Fibroblast of the aortic adventitia (primary cell): ENCODE data around the gene TPMT. TPM values are rescaled to one million over a fixed set of nuclear protein-coding genes. Genes with fewer than 3 reads are reported as not detected.

ENCODE experiments used
- DNase-seq: peaks from one replicate; pipeline ENCODE4 v3.0.0-alpha.2; 2010; ENCODE audit warnings: low read depth
- H3K4me3 ChIP-seq: 2 replicates; pipeline ENCODE4 v1.5.1; 2011; ENCODE audit warnings: low read depth, mild to moderate bottlenecking, control low read depth, low read length, moderate library complexity
- CTCF ChIP-seq: IDR thresholded peaks from 2 replicates; pipeline ENCODE4 v1.5.1; 2011; ENCODE audit warnings: mild to moderate bottlenecking, low read length, control low read depth, inconsistent platforms; ENCODE audit not compliant: insufficient read depth
- total RNA-seq: library from RNA; depleted of rRNA; stranded (reverse); fragments of >200 nt; gene quantifications from 2 replicates; pipeline ENCODE4 v1.2.3, GENCODE V29; 2012; ENCODE audit warnings: low replicate concordance

The TPMT gene
- total RNA-seq, 1 donor = 22.4 TPM

- TF ChIP-seq CTCF = no peak
Measured at GRCh38 chr6:18138906-18139305, 16.0 kb downstream of the TPMT start.

GRCh38 chr6:18136260-18136659, 18.6 kb downstream of the TPMT start:
- no peak for DNase-seq
- TF ChIP-seq CTCF = no peak
- no peak overlapping the region for H3K4me3 ChIP-seq

More at GRCh38 chr6:18138906-18139305, 16.0 kb downstream of the TPMT start:
- DNase-seq = no peak
- no peak overlapping the region for H3K4me3 ChIP-seq

GRCh38 chr6:18135171-18135570, 19.7 kb downstream of the TPMT start:
- TF ChIP-seq CTCF = no peak
- H3K4me3 ChIP-seq = no peak overlapping the region
- DNase-seq = no peak

GRCh38 chr6:18132346-18132745, 22.5 kb downstream of the TPMT start:
- TF ChIP-seq CTCF = no peak
- H3K4me3 ChIP-seq = no peak overlapping the region
- no peak for DNase-seq

- peak; percentile 52 for DNase-seq
- no peak overlapping the region for H3K4me3 ChIP-seq
- TF ChIP-seq CTCF = no peak
Measured at GRCh38 chr6:18126121-18126520, 28.8 kb downstream of the TPMT start.

- TF ChIP-seq CTCF = peak; percentile 90
- peak; percentile 87 for DNase-seq
- H3K4me3 ChIP-seq = peak within 1 kb of the TSS; percentile 74
Measured at GRCh38 chr6:18122128-18123093, 32.5 kb downstream of the TPMT start, which contains the start of gene NHLRC1. Gene NHLRC1, minus strand, starts transcription at chr6:18122677. Its CDS starts 71 bp downstream, at chr6:18122606.
